Suprapubic skin (tissue), 4 donors: ENCODE measurements around the gene PTTG1IP. TPM values are rescaled to one million over a fixed set of nuclear protein-coding genes. Genes with fewer than 3 reads are reported as not detected.

Experiments used
- DNase-seq, 2 donors: peaks; one replicate each; pipeline ENCODE4 v3.0.0-alpha.2; 2019; ENCODE audit warnings: low spot score in 2 of 2
- H3K27ac ChIP-seq: fragments of 200-600 bp; sonication (generic); one replicate; pipeline ENCODE4 v1.5.1; 2019
- H3K27me3 ChIP-seq: fragments of 200-600 bp; sonication (generic); one replicate; pipeline ENCODE4 v1.5.1; 2019
- H3K36me3 ChIP-seq: fragments of 200-600 bp; sonication (generic); one replicate; pipeline ENCODE4 v1.5.1; 2019
- H3K4me1 ChIP-seq: fragments of 200-600 bp; sonication (generic); one replicate; pipeline ENCODE4 v1.5.1; 2019
- H3K4me3 ChIP-seq: fragments of 200-600 bp; sonication (generic); one replicate; pipeline ENCODE4 v1.5.1; 2019; ENCODE audit warnings: mild to moderate bottlenecking
- H3K9me3 ChIP-seq: fragments of 200-600 bp; sonication (generic); one replicate; pipeline ENCODE4 v1.5.1; 2019
- CTCF ChIP-seq, 2 donors: fragments of 200-600 bp in 1 of 2; fragments of 450-650 bp in 1 of 2; sonication (generic) in 1 of 2; IDR thresholded peaks; one replicate each; pipeline ENCODE4 v1.5.1; 2016 to 2019; ENCODE audit warnings: antibody characterized with exemption in 2 of 2, mild to moderate bottlenecking in 1 of 2, moderate library complexity in 1 of 2
- EP300 ChIP-seq: sonication (generic); formaldehyde crosslinking; IDR thresholded peaks from one replicate; pipeline ENCODE4 v1.6.1; 2017; ENCODE audit warnings: antibody characterized with exemption
- POLR2A ChIP-seq, 2 donors: fragments of 450-650 bp; IDR thresholded peaks; one replicate each; pipeline ENCODE4 v1.6.1; 2017; ENCODE audit warnings: antibody characterized with exemption in 2 of 2, mild to moderate bottlenecking in 2 of 2, moderate library complexity in 2 of 2
- POLR2AphosphoS5 ChIP-seq, 3 donors: sonication (generic); formaldehyde crosslinking; IDR thresholded peaks; one replicate each; pipeline ENCODE4 v1.6.1; 2017; ENCODE audit warnings: antibody characterized with exemption in 3 of 3
- WGBS: methylation state at CpG from one replicate; pipeline ENCODE4 v1.1.5; 2018; 5-methylcytosine and 5-hydroxymethylcytosine counted together
- total RNA-seq, 4 donors: library from RNA; depleted of rRNA; stranded (reverse); fragments of >200 nt; gene quantifications; one replicate each; pipeline ENCODE4 v1.1.0, GENCODE V29; 2016

PTTG1IP gene
- total RNA-seq, 4 donors from 2014 or later: 114 to 172 (median 143) TPM

GRCh38 chr21:44889625-44890337, 16.3 kb upstream of the PTTG1IP start:
- peaks cover 15% of the 10 kb centered on the region for H3K27me3 ChIP-seq
- H3K9me3 ChIP-seq: no peaks in the 10 kb centered on the region
- no peak overlapping the region for H3K4me3 ChIP-seq
- WGBS: 85% methylated on average over 21 of the region's 29 CpGs
- H3K27ac ChIP-seq: no peak overlapping the region
- no peaks in the 10 kb centered on the region for H3K36me3 ChIP-seq
- TF ChIP-seq CTCF (IDR thresholded peaks at IDR 0.05) (no peak), POLR2A (IDR thresholded peaks at IDR 0.05) (no peak), POLR2AphosphoS5 (IDR thresholded peaks at IDR 0.05) (no peak), EP300 (no peak)
- H3K4me1 ChIP-seq: peaks cover 16% of the 10 kb centered on the region
- DNase-seq: no peak

GRCh38 chr21:44888581-44889550, 15.4 kb upstream of the PTTG1IP start:
- TF ChIP-seq EP300 (no peak), CTCF (IDR thresholded peaks at IDR 0.05) (no peak), POLR2AphosphoS5 (IDR thresholded peaks at IDR 0.05) (no peak), POLR2A (IDR thresholded peaks at IDR 0.05) (no peak)
- peaks cover 15% of the 10 kb centered on the region for H3K27me3 ChIP-seq
- H3K9me3 ChIP-seq: no peaks in the 10 kb centered on the region
- H3K4me3 ChIP-seq: no peak overlapping the region
- H3K27ac ChIP-seq: no peak overlapping the region
- peaks cover 16% of the 10 kb centered on the region for H3K4me1 ChIP-seq
- H3K36me3 ChIP-seq: no peaks in the 10 kb centered on the region
- WGBS: 65% methylated on average over 38 of the region's 64 CpGs
- DNase-seq: no peak

- 80% methylated on average over 5 of the region's 24 CpGs for WGBS
- peaks cover 11% of the 10 kb centered on the region for H3K27me3 ChIP-seq
- no peak overlapping the region for H3K4me3 ChIP-seq
- no peaks in the 10 kb centered on the region for H3K36me3 ChIP-seq
- H3K27ac ChIP-seq: no peak overlapping the region
- TF ChIP-seq POLR2AphosphoS5 (IDR thresholded peaks at IDR 0.05) (no peak), EP300 (no peak), CTCF (IDR thresholded peaks at IDR 0.05) (no peak)
- DNase-seq: no peak
- no peaks in the 10 kb centered on the region for H3K9me3 ChIP-seq
- H3K4me1 ChIP-seq: peaks cover 16% of the 10 kb centered on the region
These were observed 14.5 kb upstream of the PTTG1IP start for GRCh38 chr21:44887807-44888580.

- H3K4me3 ChIP-seq: no peak overlapping the region
- H3K9me3 ChIP-seq: no peaks in the 10 kb centered on the region
- TF ChIP-seq EP300 (no peak), POLR2AphosphoS5 (IDR thresholded peaks at IDR 0.05) (no peak), POLR2A (IDR thresholded peaks at IDR 0.05) (no peak), CTCF (IDR thresholded peaks at IDR 0.05) (no peak)
- H3K27me3 ChIP-seq: peaks cover 11% of the 10 kb centered on the region
- peaks cover 21% of the 10 kb centered on the region for H3K4me1 ChIP-seq
- H3K36me3 ChIP-seq: no peaks in the 10 kb centered on the region
- 95% methylated on average over 3 of the region's 11 CpGs for WGBS
- H3K27ac ChIP-seq: no peak overlapping the region
- DNase-seq: no peak
These were observed 13.8 kb upstream of the PTTG1IP start for GRCh38 chr21:44887126-44887806.
